Left ventricle myocardium inferior (tissue), 1 donor: ENCODE data around the gene NRP1. TPM values are rescaled to one million over a fixed set of nuclear protein-coding genes. Genes with fewer than 3 reads are reported as not detected.

ENCODE experiments used
- DNase-seq: peaks from one replicate; pipeline ENCODE4 v3.0.0-alpha.2; 2020
- H3K27ac ChIP-seq: fragments of 200-600 bp; replicated peaks from 2 replicates; pipeline ENCODE4 v1.8.0; 2021
- H3K27me3 ChIP-seq: fragments of 200-600 bp; 2 replicates; pipeline ENCODE4 v1.8.0; 2021; ENCODE audit warnings: low read depth
- H3K36me3 ChIP-seq: fragments of 200-600 bp; 2 replicates; pipeline ENCODE4 v1.8.0; 2021
- H3K4me1 ChIP-seq: fragments of 200-600 bp; 2 replicates; pipeline ENCODE4 v1.8.0; 2021
- H3K4me3 ChIP-seq: fragments of 200-600 bp; 2 replicates; pipeline ENCODE4 v1.8.0; 2021; ENCODE audit warnings: mild to moderate bottlenecking, moderate library complexity
- H3K9me3 ChIP-seq: fragments of 200-600 bp; replicated peaks from 2 replicates; pipeline ENCODE4 v1.8.0; 2021
- intact Hi-C: fragments of 100-400 bp; cut with micrococcal nuclease; formaldehyde crosslinking; loops from one replicate; pipeline ENCODE4 v1.11.0; 2022
- total RNA-seq: library from RNA; stranded (reverse); fragmentation: NEBNext Ultra II Directional; extraction: Animal tissue kit (Norgen Biotek cat#: 25700); gene quantifications from one replicate; pipeline ENCODE4 v1.2.1, GENCODE V29; 2021
- TF ChIP-seq, protein P1 (sequence below): fragments of 200-600 bp; IDR thresholded peaks from 2 replicates; pipeline ENCODE4 v1.8.0; 2021; ENCODE audit warnings: antibody characterized with exemption, mild to moderate bottlenecking, borderline replicate concordance
- donor health status: DM: no; HTN: yes; CAD: no; lungs with severe emphysema.

NRP1 gene
- total RNA-seq, 1 donor from 2014 or later: 168 TPM

DNA sequence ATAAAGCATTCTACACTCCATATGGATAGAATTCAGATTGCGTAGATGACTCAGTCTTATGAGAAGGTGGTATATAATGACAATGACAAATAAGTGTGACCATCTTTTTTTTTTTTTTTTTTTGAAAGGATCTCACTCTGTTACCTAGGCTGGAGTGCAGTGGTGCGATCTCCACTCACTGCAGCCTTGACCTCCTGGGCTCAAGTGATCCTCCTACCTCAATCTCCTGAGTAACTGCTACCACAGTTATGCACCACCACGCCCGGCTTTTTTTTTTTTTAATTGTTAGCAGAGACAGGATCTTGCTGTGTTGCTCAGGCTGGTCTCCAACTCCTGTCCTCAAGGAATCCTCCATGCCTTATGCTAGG is 43.2 kb upstream of the NRP1 start:
- no peaks in the 10 kb centered on the region for H3K36me3 ChIP-seq
- H3K4me1 ChIP-seq: peaks cover 10% of the 10 kb centered on the region
- no peak overlapping the region for H3K27ac ChIP-seq
- TF ChIP-seq, protein P1, sequence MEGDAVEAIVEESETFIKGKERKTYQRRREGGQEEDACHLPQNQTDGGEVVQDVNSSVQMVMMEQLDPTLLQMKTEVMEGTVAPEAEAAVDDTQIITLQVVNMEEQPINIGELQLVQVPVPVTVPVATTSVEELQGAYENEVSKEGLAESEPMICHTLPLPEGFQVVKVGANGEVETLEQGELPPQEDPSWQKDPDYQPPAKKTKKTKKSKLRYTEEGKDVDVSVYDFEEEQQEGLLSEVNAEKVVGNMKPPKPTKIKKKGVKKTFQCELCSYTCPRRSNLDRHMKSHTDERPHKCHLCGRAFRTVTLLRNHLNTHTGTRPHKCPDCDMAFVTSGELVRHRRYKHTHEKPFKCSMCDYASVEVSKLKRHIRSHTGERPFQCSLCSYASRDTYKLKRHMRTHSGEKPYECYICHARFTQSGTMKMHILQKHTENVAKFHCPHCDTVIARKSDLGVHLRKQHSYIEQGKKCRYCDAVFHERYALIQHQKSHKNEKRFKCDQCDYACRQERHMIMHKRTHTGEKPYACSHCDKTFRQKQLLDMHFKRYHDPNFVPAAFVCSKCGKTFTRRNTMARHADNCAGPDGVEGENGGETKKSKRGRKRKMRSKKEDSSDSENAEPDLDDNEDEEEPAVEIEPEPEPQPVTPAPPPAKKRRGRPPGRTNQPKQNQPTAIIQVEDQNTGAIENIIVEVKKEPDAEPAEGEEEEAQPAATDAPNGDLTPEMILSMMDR: no peak
- H3K4me3 ChIP-seq: no peak overlapping the region
- intact Hi-C loops: no loop called here
- no peak for DNase-seq
- H3K9me3 ChIP-seq: no peaks in the 10 kb centered on the region
- no peaks in the 10 kb centered on the region for H3K27me3 ChIP-seq

DNA sequence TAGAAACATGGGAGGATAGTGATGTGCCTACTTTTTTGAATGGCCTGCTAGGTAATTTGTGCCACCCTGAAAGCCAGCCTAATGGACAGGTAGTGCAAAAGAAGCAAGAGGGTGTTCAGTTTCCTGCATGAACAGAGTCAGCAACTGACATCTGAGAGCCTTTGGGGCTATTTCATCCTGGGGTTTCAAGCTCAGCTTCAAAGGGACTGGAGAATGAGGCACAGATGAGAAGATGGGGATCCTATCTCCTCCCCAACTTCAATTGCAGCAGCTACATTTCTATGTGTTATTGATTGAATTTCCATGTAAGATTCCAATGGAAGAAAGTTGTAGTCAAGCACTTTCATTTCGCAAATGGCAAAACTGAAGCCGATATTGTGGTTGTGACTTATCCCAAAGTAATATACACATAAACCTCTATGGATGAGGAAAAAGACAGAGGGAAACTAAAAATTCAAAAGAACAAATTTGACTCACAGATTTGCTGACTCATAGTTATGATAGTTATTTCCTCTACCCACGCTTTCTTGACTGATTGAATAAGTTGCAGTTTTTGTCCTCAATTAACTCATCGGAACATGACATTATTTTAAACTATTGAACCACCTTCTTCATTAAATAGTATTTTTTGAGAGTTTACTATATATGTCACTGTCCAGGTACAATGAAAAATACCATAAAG is 42.6 kb upstream of the NRP1 start:
- H3K27ac ChIP-seq: no peak overlapping the region
- TF ChIP-seq, protein P1: no peak
- no peaks in the 10 kb centered on the region for H3K27me3 ChIP-seq
- no peaks in the 10 kb centered on the region for H3K9me3 ChIP-seq
- intact Hi-C loops: no loop called here
- DNase-seq: no peak
- peaks cover 5% of the 10 kb centered on the region for H3K4me1 ChIP-seq
- no peaks in the 10 kb centered on the region for H3K36me3 ChIP-seq
- H3K4me3 ChIP-seq: no peak overlapping the region

DNA sequence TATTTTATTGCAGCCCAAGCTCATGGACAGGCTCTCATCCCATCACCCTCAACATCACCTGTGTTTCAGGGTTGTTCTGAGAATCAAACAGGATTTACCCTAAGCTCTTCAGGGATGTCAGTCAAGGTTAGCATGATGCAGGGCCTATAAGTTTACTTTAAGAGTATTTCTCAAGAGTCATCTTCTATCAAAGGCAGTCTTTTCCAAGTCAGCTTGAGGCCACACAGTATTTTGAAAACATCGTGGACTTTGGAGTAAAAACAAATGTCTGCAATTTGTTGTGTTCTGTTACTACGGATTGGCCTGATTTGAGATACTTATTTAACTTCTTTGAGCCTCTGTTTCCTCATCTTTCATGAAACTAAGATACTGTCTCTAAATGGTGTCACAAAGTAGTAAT is 42.0 kb upstream of the NRP1 start:
- Histone ChIP-seq H3K4me3 (no peak overlapping the region), H3K27ac (no peak overlapping the region), H3K4me1 (no peaks in the 10 kb centered on the region), H3K27me3 (no peaks in the 10 kb centered on the region), H3K36me3 (no peaks in the 10 kb centered on the region), H3K9me3 (no peaks in the 10 kb centered on the region)
- TF ChIP-seq, protein P1: no peak
- intact Hi-C loops: no loop called here
- DNase-seq: no peak

DNA sequence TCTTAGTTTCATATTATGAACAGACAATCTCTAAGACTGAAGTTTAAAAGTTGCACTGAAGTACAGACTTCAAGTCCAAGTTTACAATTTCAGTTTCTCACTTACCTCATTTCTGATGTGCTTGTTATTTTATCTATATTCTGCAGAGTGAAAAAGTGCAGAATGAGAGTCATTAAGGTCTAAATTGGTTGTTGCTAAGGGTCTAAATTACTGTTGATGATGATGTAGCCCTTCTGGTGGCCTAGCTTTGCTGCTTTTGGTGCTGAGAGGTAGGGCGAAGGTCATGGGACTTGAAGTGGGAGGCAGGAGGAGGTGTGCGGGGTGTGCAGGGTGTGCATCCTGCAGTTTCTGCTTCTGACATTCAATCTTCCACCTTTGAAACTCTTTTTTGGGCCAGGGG is 38.8 kb upstream of the NRP1 start:
- no peak for DNase-seq
- H3K27ac ChIP-seq: no peak overlapping the region
- H3K4me3 ChIP-seq: no peak overlapping the region
- no peaks in the 10 kb centered on the region for H3K9me3 ChIP-seq
- intact Hi-C loops: no loop called here
- H3K27me3 ChIP-seq: no peaks in the 10 kb centered on the region
- TF ChIP-seq, protein P1: no peak
- no peaks in the 10 kb centered on the region for H3K36me3 ChIP-seq
- H3K4me1 ChIP-seq: no peaks in the 10 kb centered on the region

DNA sequence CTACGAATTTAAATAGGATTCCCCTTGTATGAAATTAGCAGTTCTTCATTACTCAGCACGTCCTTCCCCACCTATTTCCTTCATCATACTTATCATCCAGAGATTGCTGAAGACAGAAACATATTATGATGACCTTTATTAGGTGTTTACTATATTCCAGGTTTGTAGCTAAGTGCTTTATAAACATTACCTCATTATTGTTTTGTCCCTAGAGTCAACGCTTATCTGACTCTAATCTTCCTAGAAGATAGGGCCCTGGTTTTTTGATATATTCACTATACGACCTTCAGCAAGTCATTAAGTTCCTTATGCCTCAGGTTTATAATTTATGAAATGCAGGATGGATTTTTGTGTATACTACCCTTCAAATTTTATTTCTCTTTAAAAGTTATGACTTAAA is 36.8 kb upstream of the NRP1 start:
- peaks cover 10% of the 10 kb centered on the region for H3K9me3 ChIP-seq
- intact Hi-C loops: no loop called here
- H3K36me3 ChIP-seq: no peaks in the 10 kb centered on the region
- no peak overlapping the region for H3K4me3 ChIP-seq
- TF ChIP-seq, protein P1: no peak
- H3K27me3 ChIP-seq: no peaks in the 10 kb centered on the region
- no peak overlapping the region for H3K27ac ChIP-seq
- no peak for DNase-seq
- H3K4me1 ChIP-seq: no peaks in the 10 kb centered on the region
